Peyer's patch (tissue), 4 donors: Measurements from ENCODE around the gene UBE3B. TPM values are rescaled to one million over a fixed set of nuclear protein-coding genes. Genes with fewer than 3 reads are reported as not detected.

Experiments
- DNase-seq, 3 donors: peaks; one replicate each; pipeline ENCODE4 v3.0.0-alpha.2; 2017 to 2019
- H3K27ac ChIP-seq, 4 donors: fragments of 200-600 bp; sonication (generic); one replicate each; pipeline ENCODE4 v1.5.1; 2016 to 2019
- H3K27me3 ChIP-seq, 2 donors: fragments of 200-600 bp; sonication (generic); one replicate each; pipeline ENCODE4 v1.5.1; 2019
- H3K36me3 ChIP-seq, 3 donors: fragments of 200-600 bp; sonication (generic); one replicate each; pipeline ENCODE4 v1.5.1; 2016 to 2019
- H3K4me1 ChIP-seq, 4 donors: fragments of 200-600 bp; sonication (generic); one replicate each; pipeline ENCODE4 v1.5.1; 2016 to 2019
- H3K4me3 ChIP-seq, 4 donors: fragments of 200-600 bp; sonication (generic); 1 replicate in 3 of 4; 2 replicates in 1 of 4; pipeline ENCODE4 v1.5.1; 2016 to 2019; ENCODE audit warnings: mild to moderate bottlenecking in 1 of 4
- H3K9me3 ChIP-seq, 4 donors: fragments of 200-600 bp; sonication (generic); one replicate each; pipeline ENCODE4 v1.5.1; 2016 to 2019; ENCODE audit warnings: mild to moderate bottlenecking in 1 of 4
- CTCF ChIP-seq, 6 experiments: fragments of 450-650 bp in 4 of 6; fragments of 200-600 bp in 2 of 6; sonication (generic) in 1 of 6; IDR thresholded peaks; one replicate each; pipeline ENCODE4 v1.5.1; 2017 to 2019; ENCODE audit warnings: antibody characterized with exemption in 6 of 6, mild to moderate bottlenecking in 3 of 6, moderate library complexity in 1 of 6
- POLR2A ChIP-seq, 2 donors: fragments of 450-650 bp; IDR thresholded peaks; one replicate each; pipeline ENCODE4 v1.5.1; 2017; ENCODE audit warnings: antibody characterized with exemption in 2 of 2, mild to moderate bottlenecking in 2 of 2, moderate library complexity in 2 of 2
- total RNA-seq, 4 donors: library from RNA; depleted of rRNA; stranded (reverse); fragments of >200 nt; gene quantifications; one replicate each; pipeline ENCODE4 v1.1.0, GENCODE V29; 2016

Gene UBE3B
- total RNA-seq, 4 donors from 2014 or later: 43.8 to 77.0 (median 57.3) TPM

GRCh38 chr12:109477963-109478315 lies 505 bp downstream of the UBE3B start:
- H3K4me1 ChIP-seq: peaks cover 3 to 33% (median 12%) of the 10 kb centered on the region in 4 donors
- TF ChIP-seq POLR2A (IDR thresholded peaks at IDR 0.05) (no peak), CTCF (IDR thresholded peaks at IDR 0.05) (no peak)
- peak overlapping the region; percentile 79 to 97 (median 84) for H3K4me3 ChIP-seq
- H3K9me3 ChIP-seq: no peaks in the 10 kb centered on the region
- H3K36me3 ChIP-seq: peaks cover 0 to 5% (median 0%) of the 10 kb centered on the region in 3 donors
- H3K27me3 ChIP-seq: no peaks in the 10 kb centered on the region
- DNase-seq: no peak
- H3K27ac ChIP-seq: peak overlapping the region; percentile 91 to 95 (median 94)

- Histone ChIP-seq H3K9me3 (no peaks in the 10 kb centered on the region), H3K4me1 (peaks cover 3 to 33% (median 12%) of the 10 kb centered on the region in 4 donors), H3K36me3 (peaks cover 0 to 23% (median 0%) of the 10 kb centered on the region in 3 donors), H3K27ac (no peak overlapping the region), H3K4me3 (no peak overlapping the region), H3K27me3 (no peaks in the 10 kb centered on the region)
- DNase-seq: no peak
- TF ChIP-seq CTCF (IDR thresholded peaks at IDR 0.05) (no peak), POLR2A (IDR thresholded peaks at IDR 0.05) (no peak)
Measured at GRCh38 chr12:109479761-109480160, 2.3 kb downstream of the UBE3B start.

DNA sequence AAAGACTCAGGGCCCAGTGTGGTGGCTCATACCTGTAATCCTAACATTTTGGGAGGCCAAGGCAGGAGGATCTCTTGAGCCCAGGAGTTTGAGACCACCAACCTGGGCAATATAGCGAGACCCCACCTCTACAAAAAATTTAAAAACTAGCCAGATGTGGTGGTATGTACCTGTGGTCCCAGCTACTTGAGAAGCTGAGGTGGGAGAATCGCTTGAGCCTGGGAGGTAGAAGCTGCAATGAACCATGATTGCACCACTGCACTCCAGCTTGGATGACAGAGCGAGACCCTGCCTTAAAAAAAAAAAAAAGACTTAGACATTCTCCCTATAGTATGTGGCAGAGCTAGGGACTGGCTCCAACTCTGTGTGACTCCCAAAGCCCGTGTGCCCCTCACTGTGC lies 2.9 kb downstream of the UBE3B start:
- DNase-seq: no peak
- peaks cover 3 to 32% (median 12%) of the 10 kb centered on the region in 4 donors for H3K4me1 ChIP-seq
- H3K36me3 ChIP-seq: peaks cover 0 to 29% (median 0%) of the 10 kb centered on the region in 3 donors
- TF ChIP-seq CTCF (IDR thresholded peaks at IDR 0.05) (no peak), POLR2A (IDR thresholded peaks at IDR 0.05) (no peak)
- H3K27ac ChIP-seq: no peak overlapping the region
- H3K4me3 ChIP-seq: no peak overlapping the region
- H3K27me3 ChIP-seq: no peaks in the 10 kb centered on the region
- H3K9me3 ChIP-seq: no peaks in the 10 kb centered on the region

DNA sequence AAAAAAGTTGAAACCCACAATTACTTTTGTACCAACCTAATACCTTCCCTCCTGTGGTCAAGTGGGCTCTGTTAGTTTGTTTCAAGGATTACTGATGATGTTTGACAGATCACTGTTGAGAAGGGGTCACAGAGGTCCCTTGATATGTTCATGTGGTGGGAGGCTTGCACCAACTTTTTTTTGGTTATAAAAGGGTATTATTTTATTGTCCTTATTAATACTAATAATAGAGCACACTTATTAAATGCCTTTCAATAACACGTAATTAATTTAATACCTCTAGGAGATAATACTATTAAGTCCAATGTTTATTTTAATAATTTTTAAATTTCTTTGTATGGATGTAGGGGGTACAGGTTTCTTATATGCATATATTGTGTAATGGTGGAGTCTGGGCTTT lies 4.4 kb downstream of the UBE3B start:
- peaks cover 0 to 17% (median 2%) of the 10 kb centered on the region in 4 donors for H3K4me1 ChIP-seq
- no peak for DNase-seq

DNA sequence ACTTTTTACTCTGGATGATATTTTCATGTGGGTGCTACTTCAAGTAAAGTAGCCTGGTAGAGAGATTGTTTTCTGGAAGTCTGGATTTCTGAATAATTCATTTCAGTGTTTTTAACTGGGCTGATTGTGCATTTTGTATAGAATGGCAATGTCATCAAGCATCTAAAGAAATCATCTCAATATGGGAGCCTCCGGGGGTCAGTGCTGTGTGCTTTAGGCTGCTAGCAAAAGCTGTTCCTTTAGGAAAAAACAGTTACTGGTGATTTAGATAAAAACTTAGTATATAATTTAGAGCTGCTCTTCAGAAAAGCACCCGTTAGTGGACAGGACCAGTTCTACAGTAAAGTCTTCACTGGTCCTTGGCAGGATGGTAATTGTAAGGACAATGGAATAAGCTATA lies 5.1 kb downstream of the UBE3B start:
- H3K27me3 ChIP-seq: no peaks in the 10 kb centered on the region
- TF ChIP-seq CTCF (IDR thresholded peaks at IDR 0.05): no peak
- no peak for TF ChIP-seq POLR2A (IDR thresholded peaks at IDR 0.05)
- H3K36me3 ChIP-seq: peaks cover 0 to 51% (median 0%) of the 10 kb centered on the region in 3 donors
- H3K4me1 ChIP-seq: peaks cover 0 to 16% (median 2%) of the 10 kb centered on the region in 4 donors
- no peak overlapping the region for H3K27ac ChIP-seq
- H3K4me3 ChIP-seq: no peak overlapping the region
- DNase-seq: no peak
- no peaks in the 10 kb centered on the region for H3K9me3 ChIP-seq

More for the DNA sequence above, 4.4 kb downstream of the UBE3B start:
- no peak overlapping the region for H3K4me3 ChIP-seq
- no peaks in the 10 kb centered on the region for H3K9me3 ChIP-seq
- H3K27me3 ChIP-seq: no peaks in the 10 kb centered on the region
- H3K36me3 ChIP-seq: peaks cover 0 to 44% (median 0%) of the 10 kb centered on the region in 3 donors
- no peak for TF ChIP-seq CTCF (IDR thresholded peaks at IDR 0.05)
- no peak for TF ChIP-seq POLR2A (IDR thresholded peaks at IDR 0.05)
- no peak overlapping the region for H3K27ac ChIP-seq

- H3K27ac ChIP-seq: no peak overlapping the region
- peaks cover 0 to 55% (median 0%) of the 10 kb centered on the region in 3 donors for H3K36me3 ChIP-seq
- no peaks in the 10 kb centered on the region for H3K9me3 ChIP-seq
- H3K4me1 ChIP-seq: peaks cover 0 to 16% (median 2%) of the 10 kb centered on the region in 4 donors
- DNase-seq: no peak
- no peaks in the 10 kb centered on the region for H3K27me3 ChIP-seq
- no peak overlapping the region for H3K4me3 ChIP-seq
- TF ChIP-seq POLR2A (IDR thresholded peaks at IDR 0.05): no peak
- no peak for TF ChIP-seq CTCF (IDR thresholded peaks at IDR 0.05)
Measured at GRCh38 chr12:109482894-109483293, 5.5 kb downstream of the UBE3B start.
